Cardiac muscle cell (in vitro differentiated cells and primary cell): ENCODE results near the gene NFATC2. TPM values are rescaled to one million over a fixed set of nuclear protein-coding genes. Genes with fewer than 3 reads are reported as not detected.
A peak's percentile ranks its signal among the peaks of the same experiment; 100 is the strongest.

ENCODE experiments used
- DNase-seq, 2 donors: peaks; one replicate each; pipeline versions ENCODE4 v3.0.0 to v3.0.0-alpha.2; 2010 to 2017; ENCODE audit warnings: low read depth in 1 of 2, low spot score in 1 of 2
- H3K27ac ChIP-seq: fragments of 200-600 bp; sonication (generic); 2 replicates; pipeline ENCODE4 v1.5.1; 2016
- H3K27me3 ChIP-seq: fragments of 200-600 bp; sonication (generic); 2 replicates; pipeline ENCODE4 v1.6.0; 2016; ENCODE audit warnings: control low read depth
- H3K36me3 ChIP-seq: fragments of 200-600 bp; sonication (generic); 2 replicates; pipeline ENCODE4 v1.5.1; 2016; ENCODE audit warnings: control low read depth
- H3K4me1 ChIP-seq: fragments of 200-600 bp; sonication (generic); 2 replicates; pipeline ENCODE4 v1.8.1; 2017; ENCODE audit warnings: low read depth, mild to moderate bottlenecking, mixed run types
- H3K4me3 ChIP-seq: fragments of 200-600 bp; sonication (generic); 2 replicates; pipeline ENCODE4 v1.5.1; 2016; ENCODE audit warnings: mild to moderate bottlenecking
- H3K9me3 ChIP-seq: fragments of 200-600 bp; sonication (generic); 2 replicates; pipeline ENCODE4 v1.5.1; 2017; ENCODE audit warnings: low read depth, mild to moderate bottlenecking, control low read depth
- polyA plus RNA-seq: library from polyadenylated mRNA; unstranded; fragments of >200 nt; fragmentation: Nextera tagmentation; extraction: Ambion mirVana; gene quantifications from 2 replicates; pipeline ENCODE4 v1.2.1, GENCODE V29; 2016
- total RNA-seq: library from RNA; depleted of rRNA; stranded (reverse); fragments of >200 nt; gene quantifications from 2 replicates; pipeline ENCODE4 v1.2.3, GENCODE V29; 2016
- TF ChIP-seq, protein P1 (sequence below): IDR thresholded peaks from 2 replicates; pipeline ENCODE4 v1.5.1; 2012; ENCODE audit warnings: low read depth, mild to moderate bottlenecking, low read length

Gene NFATC2
- total and polyA plus RNA-seq, 2 experiments from 2014 or later = 5.8 to 17.0 TPM

DNA sequence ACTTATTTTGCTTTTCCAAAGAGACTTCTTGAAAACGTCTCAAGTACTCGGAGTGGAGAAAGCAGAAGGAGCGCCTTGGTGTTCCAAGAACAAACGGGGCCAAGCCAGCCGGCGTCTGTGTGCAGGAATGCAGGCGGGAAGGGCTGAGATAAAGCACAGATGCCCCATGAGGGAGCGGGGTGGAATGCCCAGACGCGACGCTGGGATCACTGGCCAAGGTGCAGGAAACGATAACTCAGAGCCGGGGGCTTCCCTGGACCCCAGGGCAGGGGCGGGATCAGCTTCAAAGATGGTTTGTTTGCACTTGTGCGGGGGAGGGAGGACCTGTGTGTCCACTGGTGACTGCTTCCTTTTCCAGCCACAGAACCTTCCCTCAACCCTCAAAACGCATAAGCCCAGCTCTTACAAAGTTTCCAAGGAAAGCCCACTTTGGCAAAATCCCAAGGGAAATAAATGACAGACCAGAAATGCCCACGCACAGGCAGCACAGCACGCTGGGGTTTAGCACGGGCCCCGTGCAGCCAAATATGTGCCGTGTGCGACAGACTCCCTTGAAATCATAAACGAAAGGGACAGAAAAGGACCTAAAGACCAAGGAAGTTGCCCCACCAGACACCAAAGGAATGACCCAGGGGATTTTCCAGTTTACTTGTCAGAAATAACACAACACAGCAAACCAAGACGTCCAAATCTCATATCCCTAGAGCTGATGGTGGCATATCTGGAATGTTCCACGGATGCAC lies 113.9 kb downstream of the NFATC2 start:
- TF ChIP-seq, protein P1, sequence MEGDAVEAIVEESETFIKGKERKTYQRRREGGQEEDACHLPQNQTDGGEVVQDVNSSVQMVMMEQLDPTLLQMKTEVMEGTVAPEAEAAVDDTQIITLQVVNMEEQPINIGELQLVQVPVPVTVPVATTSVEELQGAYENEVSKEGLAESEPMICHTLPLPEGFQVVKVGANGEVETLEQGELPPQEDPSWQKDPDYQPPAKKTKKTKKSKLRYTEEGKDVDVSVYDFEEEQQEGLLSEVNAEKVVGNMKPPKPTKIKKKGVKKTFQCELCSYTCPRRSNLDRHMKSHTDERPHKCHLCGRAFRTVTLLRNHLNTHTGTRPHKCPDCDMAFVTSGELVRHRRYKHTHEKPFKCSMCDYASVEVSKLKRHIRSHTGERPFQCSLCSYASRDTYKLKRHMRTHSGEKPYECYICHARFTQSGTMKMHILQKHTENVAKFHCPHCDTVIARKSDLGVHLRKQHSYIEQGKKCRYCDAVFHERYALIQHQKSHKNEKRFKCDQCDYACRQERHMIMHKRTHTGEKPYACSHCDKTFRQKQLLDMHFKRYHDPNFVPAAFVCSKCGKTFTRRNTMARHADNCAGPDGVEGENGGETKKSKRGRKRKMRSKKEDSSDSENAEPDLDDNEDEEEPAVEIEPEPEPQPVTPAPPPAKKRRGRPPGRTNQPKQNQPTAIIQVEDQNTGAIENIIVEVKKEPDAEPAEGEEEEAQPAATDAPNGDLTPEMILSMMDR = no peak
- DNase-seq = peak; percentile 76 to 83
- H3K4me1 ChIP-seq = peaks cover 30% of the 10 kb centered on the region

DNA sequence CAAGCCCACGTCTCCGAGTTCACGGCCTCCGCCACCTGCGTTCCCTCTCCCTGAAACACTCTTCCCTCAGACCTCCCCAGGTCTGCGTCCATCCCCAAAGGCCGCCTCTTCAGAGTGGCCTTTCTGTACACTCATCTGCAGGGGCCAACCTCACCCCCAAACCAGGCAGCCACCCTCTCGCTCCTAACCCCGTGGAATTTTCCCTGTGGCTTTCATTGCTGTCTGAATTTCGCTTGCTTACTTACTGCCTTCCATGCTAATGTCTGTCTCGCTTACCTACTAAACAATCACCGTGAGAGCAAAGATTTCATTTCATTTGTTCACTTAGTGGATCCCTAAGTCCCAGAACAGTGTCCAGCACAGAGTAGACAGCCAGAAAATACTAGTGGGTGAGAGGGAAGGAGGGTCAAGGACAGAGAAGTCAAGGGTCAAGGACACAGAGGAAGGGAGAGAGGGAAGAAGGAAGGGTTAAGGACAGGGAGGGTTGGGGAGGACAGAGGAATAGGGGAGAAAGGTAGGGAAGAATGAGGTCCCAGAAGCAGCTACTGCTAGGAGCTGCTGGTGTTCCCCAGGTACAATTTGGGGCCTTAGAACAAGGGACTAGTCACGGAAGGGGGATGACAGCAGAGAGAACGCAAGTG lies 114.7 kb downstream of the NFATC2 start:
- no peaks in the 10 kb centered on the region for H3K9me3 ChIP-seq
- no peaks in the 10 kb centered on the region for H3K27me3 ChIP-seq
- no peak overlapping the region for H3K4me3 ChIP-seq
- H3K4me1 ChIP-seq = peaks cover 31% of the 10 kb centered on the region
- H3K36me3 ChIP-seq = peaks cover under 1% of the 10 kb centered on the region
- no peak for DNase-seq
- TF ChIP-seq, protein P1 = no peak
- peak overlapping the region; percentile 86 for H3K27ac ChIP-seq

More for the DNA sequence above, 113.9 kb downstream of the NFATC2 start:
- peak overlapping the region; percentile 86 for H3K27ac ChIP-seq
- no peaks in the 10 kb centered on the region for H3K9me3 ChIP-seq
- peaks cover 6% of the 10 kb centered on the region for H3K36me3 ChIP-seq
- H3K4me3 ChIP-seq = no peak overlapping the region
- no peaks in the 10 kb centered on the region for H3K27me3 ChIP-seq

DNA sequence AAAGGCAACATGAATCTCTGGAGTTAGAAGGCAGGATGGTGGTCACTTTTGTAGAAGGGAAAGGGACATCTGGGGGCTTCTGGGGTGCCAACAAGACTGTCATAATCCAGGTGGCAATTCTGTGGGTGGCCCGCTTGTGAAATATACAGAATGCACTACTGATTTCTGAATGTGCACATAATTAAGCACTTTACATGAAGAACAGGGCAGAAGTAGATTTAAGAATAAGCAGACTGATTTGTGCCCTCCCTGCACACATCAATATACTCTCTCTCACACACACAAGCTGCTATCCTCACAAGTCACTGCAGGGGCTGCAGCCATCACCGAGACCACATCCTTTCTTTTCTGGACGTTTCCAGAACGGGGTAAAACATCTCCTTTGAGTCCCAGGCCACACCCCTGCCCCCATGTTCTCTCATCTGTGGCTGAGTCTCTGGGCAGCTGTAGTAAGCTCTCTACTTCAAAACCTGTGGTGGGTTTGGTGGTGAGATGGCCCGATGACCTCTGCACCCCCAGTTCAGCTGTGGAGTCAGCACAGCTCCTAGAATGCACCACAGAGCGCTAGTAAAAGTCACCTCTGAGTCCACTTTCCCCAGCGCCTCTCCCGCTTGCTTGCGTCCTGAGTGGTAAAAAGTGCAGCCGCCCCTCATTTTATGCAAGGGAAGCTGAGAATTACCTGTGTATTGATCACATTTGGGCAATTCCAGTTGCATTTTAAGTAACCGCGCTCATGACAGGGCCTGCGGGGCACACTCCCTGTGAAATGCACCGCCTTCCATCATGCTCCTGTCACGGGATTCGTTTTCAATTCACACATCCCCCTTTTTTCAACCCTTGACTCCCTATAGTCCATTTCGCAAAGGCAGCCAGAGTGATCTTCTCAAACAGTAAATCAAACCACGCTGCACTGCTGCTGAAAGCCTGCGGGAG lies 115.5 kb downstream of the NFATC2 start:
- Histone ChIP-seq H3K27ac (peak overlapping the region; percentile 86), H3K9me3 (no peaks in the 10 kb centered on the region), H3K36me3 (no peaks in the 10 kb centered on the region), H3K27me3 (no peaks in the 10 kb centered on the region), H3K4me1 (peaks cover 31% of the 10 kb centered on the region), H3K4me3 (no peak overlapping the region)
- DNase-seq = no peak
- TF ChIP-seq, protein P1 = no peak

DNA sequence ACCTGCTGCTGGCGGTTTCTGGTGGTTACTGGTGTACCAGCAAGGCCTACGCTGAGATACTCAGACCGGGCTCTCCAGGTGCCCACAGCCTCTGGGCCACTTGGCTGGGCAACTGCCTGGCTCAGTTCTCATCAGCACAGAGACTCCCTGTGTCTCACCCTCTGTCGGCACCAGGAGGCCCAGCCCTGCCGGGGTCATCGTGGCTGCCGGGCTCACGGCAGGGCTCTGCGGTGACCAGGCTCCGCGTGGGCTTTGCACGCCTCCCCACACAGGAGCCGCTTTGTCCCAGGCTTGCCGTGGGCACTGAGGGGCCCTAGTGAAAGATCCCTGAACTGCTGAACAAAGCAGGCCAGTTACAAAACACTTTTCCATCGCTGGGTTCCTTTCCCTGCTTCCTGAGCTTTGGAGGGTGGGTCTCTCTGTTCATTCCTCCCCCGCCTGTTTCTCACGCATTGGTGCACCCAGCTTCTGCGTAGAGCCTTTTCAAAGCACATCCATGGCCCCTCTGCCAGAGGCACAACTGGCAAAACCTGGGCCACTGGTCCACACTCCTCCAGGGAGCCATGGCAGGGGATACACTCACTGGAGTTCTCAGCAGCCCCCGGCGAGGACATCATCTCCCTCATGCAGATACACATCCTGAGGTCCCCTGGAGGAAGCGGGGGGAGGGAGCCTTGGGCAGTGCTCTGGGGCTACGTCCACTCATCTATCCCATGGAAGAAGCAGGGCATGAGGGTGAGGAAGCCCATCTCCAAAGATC lies 117.0 kb downstream of the NFATC2 start:
- TF ChIP-seq, protein P1 = no peak
- peaks cover 27% of the 10 kb centered on the region for H3K4me1 ChIP-seq
- no peak overlapping the region for H3K27ac ChIP-seq
- no peak for DNase-seq
- peaks cover 8% of the 10 kb centered on the region for H3K36me3 ChIP-seq
- no peaks in the 10 kb centered on the region for H3K9me3 ChIP-seq
- H3K27me3 ChIP-seq = no peaks in the 10 kb centered on the region
- H3K4me3 ChIP-seq = no peak overlapping the region
